NCI-H1105 (cell line): ENCODE results near the gene KCNA1.

Source experiments
- DNase-seq: peaks from one replicate; lab custom pipeline; 2025; lab: John Stamatoyannopoulos, UW

Gene KCNA1

GRCh38 chr12:4911316-4911994, 1.8 kb downstream of the KCNA1 start:
- no peak for DNase-seq

- no peak for DNase-seq
These were observed 5.0 kb downstream of the KCNA1 start for GRCh38 chr12:4914720-4915119.

- DNase-seq: no peak
These were observed 6.0 kb downstream of the KCNA1 start for GRCh38 chr12:4915752-4916151.

GRCh38 chr12:4918950-4919660, 9.4 kb downstream of the KCNA1 start:
- no peak for DNase-seq

GRCh38 chr12:4932576-4932975, 22.9 kb downstream of the KCNA1 start:
- no peak for DNase-seq

- DNase-seq: no peak
These were observed 23.7 kb downstream of the KCNA1 start for GRCh38 chr12:4933411-4933810.

GRCh38 chr12:4934407-4935035, 24.8 kb downstream of the KCNA1 start:
- DNase-seq: peak; percentile 1

GRCh38 chr12:4938900-4939299, 29.2 kb downstream of the KCNA1 start:
- DNase-seq: no peak

- peak; percentile 94 for DNase-seq
These were observed 29.8 kb downstream of the KCNA1 start for GRCh38 chr12:4939418-4940023.

GRCh38 chr12:4943067-4943937, 33.6 kb downstream of the KCNA1 start:
- no peak for DNase-seq

- DNase-seq: no peak
These were observed 34.2 kb downstream of the KCNA1 start for GRCh38 chr12:4943938-4944284.

- DNase-seq: no peak
These were observed 37.5 kb downstream of the KCNA1 start for GRCh38 chr12:4947253-4947652.

- no peak for DNase-seq
These were observed 41.4 kb downstream of the KCNA1 start for GRCh38 chr12:4951083-4951482.

- DNase-seq: no peak
These were observed 41.9 kb downstream of the KCNA1 start for GRCh38 chr12:4951601-4952000.

GRCh38 chr12:4954621-4955354, 45.1 kb downstream of the KCNA1 start:
- DNase-seq: no peak

GRCh38 chr12:4956054-4956453, 46.3 kb downstream of the KCNA1 start:
- no peak for DNase-seq

- DNase-seq: no peak
These were observed 47.3 kb downstream of the KCNA1 start for GRCh38 chr12:4956968-4957367.

- no peak for DNase-seq
These were observed 48.1 kb downstream of the KCNA1 start for GRCh38 chr12:4957761-4958160.

GRCh38 chr12:4958697-4959375, 49.1 kb downstream of the KCNA1 start:
- DNase-seq: no peak

- no peak for DNase-seq
These were observed 49.7 kb downstream of the KCNA1 start for GRCh38 chr12:4959381-4959780.

- DNase-seq: no peak
These were observed 50.3 kb downstream of the KCNA1 start for GRCh38 chr12:4960030-4960429.
